Measurements from ENCODE around the gene JMJD4.

The JMJD4 gene

GRCh38 chr1:227729881-227730629, 5.0 kb downstream of the JMJD4 start:
- FAIRE-seq (no peak), DNase-seq (ENCODE audit: insufficient read length, low spot score) (peak; percentile 56)
- 0 out of 2 replicates have a peak, but pooled peaks have one; percentile 57 for TF ChIP-seq POLR2AphosphoS5 (IDR thresholded peaks at IDR 0.05; ENCODE audit: low read depth, low read length)
- no peak; the same call in 1 of the 2 replicates for TF ChIP-seq POU2F2 (IDR thresholded peaks at IDR 0.05; ENCODE audit: low read depth, low read length)
- no peak for TF ChIP-seq SPI1 (IDR thresholded peaks at IDR 0.05; ENCODE audit: low read depth, low read length)
- TF ChIP-seq TAF1 (IDR thresholded peaks at IDR 0.05; ENCODE audit: low read depth, low read length): no peak
- peak; percentile 28; the same call in 1 of the 2 replicates for TF ChIP-seq POLR2A (IDR thresholded peaks at IDR 0.05; ENCODE audit: low read depth, low read length)
- TF ChIP-seq PAX5 (IDR thresholded peaks at IDR 0.05; ENCODE audit: insufficient read depth, low read length, severe bottlenecking): peak; percentile 61

- DNase-seq (ENCODE audit: insufficient read length, low spot score): no peak
- TF ChIP-seq POLR2A (IDR thresholded peaks at IDR 0.05; ENCODE audit: low read depth, low read length) (peak; percentile 25; the same call in 1 of the 2 replicates), POU2F2 (IDR thresholded peaks at IDR 0.05; ENCODE audit: low read depth, low read length) (peak; percentile 70; the same call in 1 of the 2 replicates), POLR2AphosphoS5 (IDR thresholded peaks at IDR 0.05; ENCODE audit: low read depth, low read length) (no peak; the same call in none of the 2 replicates)
- no peak for FAIRE-seq
Observed at GRCh38 chr1:227729144-227729880, 5.8 kb downstream of the JMJD4 start.

- FAIRE-seq (no peak), DNase-seq (ENCODE audit: insufficient read length, low spot score) (no peak)
- TF ChIP-seq TAF1 (IDR thresholded peaks at IDR 0.05; ENCODE audit: low read depth, low read length) (no peak), SPI1 (IDR thresholded peaks at IDR 0.05; ENCODE audit: low read depth, low read length) (no peak), POU2F2 (IDR thresholded peaks at IDR 0.05; ENCODE audit: low read depth, low read length) (no peak), PAX5 (IDR thresholded peaks at IDR 0.05; ENCODE audit: insufficient read depth, low read length, severe bottlenecking) (no peak), POLR2AphosphoS5 (IDR thresholded peaks at IDR 0.05; ENCODE audit: low read depth, low read length) (no peak), POLR2A (IDR thresholded peaks at IDR 0.05; ENCODE audit: low read depth, low read length) (no peak)
Observed at GRCh38 chr1:227728892-227729143, 6.3 kb downstream of the JMJD4 start.

- FAIRE-seq: peak; percentile 72
- TF ChIP-seq POLR2A (IDR thresholded peaks at IDR 0.05; ENCODE audit: low read depth, low read length) (no peak), PAX5 (IDR thresholded peaks at IDR 0.05; ENCODE audit: insufficient read depth, low read length, severe bottlenecking) (no peak), POU2F2 (IDR thresholded peaks at IDR 0.05; ENCODE audit: low read depth, low read length) (no peak), POLR2AphosphoS5 (IDR thresholded peaks at IDR 0.05; ENCODE audit: low read depth, low read length) (no peak), TAF1 (IDR thresholded peaks at IDR 0.05; ENCODE audit: low read depth, low read length) (no peak), SPI1 (IDR thresholded peaks at IDR 0.05; ENCODE audit: low read depth, low read length) (no peak)
Observed at GRCh38 chr1:227728059-227728891, 6.8 kb downstream of the JMJD4 start.

GRCh38 chr1:227726924-227727599, 8.0 kb downstream of the JMJD4 start:
- no peak for DNase-seq (ENCODE audit: insufficient read length, low spot score)
- no peak for FAIRE-seq
- TF ChIP-seq POU2F2 (IDR thresholded peaks at IDR 0.05; ENCODE audit: low read depth, low read length) (0 out of 2 replicates have a peak, but pooled peaks have one; percentile 15), POLR2A (IDR thresholded peaks at IDR 0.05; ENCODE audit: low read depth, low read length) (no peak), TAF1 (IDR thresholded peaks at IDR 0.05; ENCODE audit: low read depth, low read length) (no peak), PAX5 (IDR thresholded peaks at IDR 0.05; ENCODE audit: insufficient read depth, low read length, severe bottlenecking) (no peak), SPI1 (IDR thresholded peaks at IDR 0.05; ENCODE audit: low read depth, low read length) (peak; percentile 75), POLR2AphosphoS5 (IDR thresholded peaks at IDR 0.05; ENCODE audit: low read depth, low read length) (no peak)

More at GRCh38 chr1:227728059-227728891, 6.8 kb downstream of the JMJD4 start:
- peak; percentile 79 for DNase-seq (ENCODE audit: insufficient read length, low spot score)

- TF ChIP-seq POLR2A (IDR thresholded peaks at IDR 0.05; ENCODE audit: low read depth, low read length) (no peak), TAF1 (IDR thresholded peaks at IDR 0.05; ENCODE audit: low read depth, low read length) (no peak)
- no peak for FAIRE-seq
- no peak for DNase-seq (ENCODE audit: insufficient read length, low spot score)
Observed at GRCh38 chr1:227726318-227726717, 8.8 kb downstream of the JMJD4 start.

GRCh38 chr1:227725046-227725445, 10.1 kb downstream of the JMJD4 start:
- FAIRE-seq (no peak), DNase-seq (ENCODE audit: insufficient read length, low spot score) (no peak)
- TF ChIP-seq POU2F2 (IDR thresholded peaks at IDR 0.05; ENCODE audit: low read depth, low read length): no peak
- no peak for TF ChIP-seq POLR2A (IDR thresholded peaks at IDR 0.05; ENCODE audit: low read depth, low read length)
- no peak for TF ChIP-seq TAF1 (IDR thresholded peaks at IDR 0.05; ENCODE audit: low read depth, low read length)
- TF ChIP-seq SPI1 (IDR thresholded peaks at IDR 0.05; ENCODE audit: low read depth, low read length): no peak
- TF ChIP-seq POLR2AphosphoS5 (IDR thresholded peaks at IDR 0.05; ENCODE audit: low read depth, low read length): no peak
- TF ChIP-seq PAX5 (IDR thresholded peaks at IDR 0.05; ENCODE audit: insufficient read depth, low read length, severe bottlenecking): no peak

GRCh38 chr1:227723474-227723873, 11.6 kb downstream of the JMJD4 start:
- no peak for FAIRE-seq
- TF ChIP-seq SPI1 (IDR thresholded peaks at IDR 0.05; ENCODE audit: low read depth, low read length): no peak
- TF ChIP-seq POLR2AphosphoS5 (IDR thresholded peaks at IDR 0.05; ENCODE audit: low read depth, low read length): no peak
- TF ChIP-seq TAF1 (IDR thresholded peaks at IDR 0.05; ENCODE audit: low read depth, low read length): no peak
- TF ChIP-seq POU2F2 (IDR thresholded peaks at IDR 0.05; ENCODE audit: low read depth, low read length): no peak
- no peak for TF ChIP-seq POLR2A (IDR thresholded peaks at IDR 0.05; ENCODE audit: low read depth, low read length)
- no peak for TF ChIP-seq PAX5 (IDR thresholded peaks at IDR 0.05; ENCODE audit: insufficient read depth, low read length, severe bottlenecking)
- DNase-seq (ENCODE audit: insufficient read length, low spot score): no peak
